GM21390 (cell line): ENCODE results near the gene NIN.

ENCODE experiments used
- ATAC-seq: cut with Tn5 transposase; IDR thresholded peaks from one replicate; pipeline ENCODE4 v1.9.1; 2021; ENCODE audit not compliant: unreplicated experiment

NIN gene

DNA sequence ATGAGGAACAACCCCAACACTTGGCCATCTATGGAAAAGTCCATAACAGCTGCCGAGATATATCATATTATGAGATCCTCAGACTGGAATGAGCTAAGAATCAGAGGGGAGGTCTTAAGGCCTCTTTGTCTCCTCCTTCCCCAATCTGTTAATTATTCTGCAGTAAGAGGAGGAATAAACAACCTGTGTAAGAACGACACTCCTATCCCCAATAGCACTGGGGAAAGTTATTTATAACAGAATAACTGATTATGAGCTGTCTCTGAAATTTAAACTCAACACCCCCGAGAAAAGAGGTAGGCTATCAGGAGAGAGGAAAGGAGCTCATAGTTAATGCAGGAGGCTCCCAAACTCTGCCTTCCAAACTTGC is 68.0 kb downstream of the NIN start:
- no peak for ATAC-seq

DNA sequence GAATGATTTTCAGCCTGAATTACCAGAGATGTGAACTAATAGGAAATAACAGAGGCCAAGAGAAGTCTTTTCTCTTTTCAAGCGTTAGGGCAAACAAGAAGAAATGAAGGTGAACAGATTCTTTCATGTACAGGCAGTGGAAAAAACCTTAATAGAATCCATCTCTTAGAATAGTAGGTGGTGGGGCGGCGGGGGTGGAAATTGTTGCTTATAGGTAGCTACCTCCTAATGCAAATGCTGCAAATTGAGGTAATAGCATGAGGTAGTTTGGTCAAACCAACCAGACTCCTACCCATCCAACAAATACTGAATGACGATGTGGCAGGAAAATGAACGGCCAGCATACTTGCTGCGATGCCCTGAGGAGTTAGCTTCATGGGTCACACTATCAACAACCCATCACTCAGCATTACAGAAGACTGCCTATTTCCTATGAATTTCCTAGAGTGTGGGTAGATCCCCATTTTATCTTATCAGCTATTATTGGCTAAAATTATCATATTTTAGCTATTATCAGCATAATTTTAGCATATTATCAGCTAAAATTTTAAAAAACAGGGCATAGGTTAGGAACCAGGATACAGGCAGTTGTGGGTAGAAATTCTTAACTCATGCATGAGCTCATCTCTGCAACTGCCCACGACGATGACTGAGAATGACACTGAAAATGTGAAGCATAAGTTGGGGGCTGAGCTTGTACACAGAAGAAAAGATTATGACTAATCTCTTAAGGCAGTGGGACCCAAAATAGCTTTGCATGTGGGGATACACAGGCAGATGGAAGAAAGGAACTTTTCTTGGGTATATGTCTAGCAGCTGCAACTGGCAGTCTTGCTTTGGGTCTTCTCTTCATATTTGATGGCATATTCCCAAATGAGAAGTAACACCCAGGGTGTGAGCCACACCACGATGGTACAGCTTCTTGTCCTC is 68.7 kb downstream of the NIN start:
- ATAC-seq, result peak; percentile 86

- no peak for ATAC-seq
Observed at GRCh38 chr14:50759800-50760543, 71.0 kb downstream of the NIN start.

- ATAC-seq, result no peak
Observed at GRCh38 chr14:50758945-50759344, 72.0 kb downstream of the NIN start.

- ATAC-seq, result no peak
Observed at GRCh38 chr14:50758305-50758704, 72.7 kb downstream of the NIN start.

DNA sequence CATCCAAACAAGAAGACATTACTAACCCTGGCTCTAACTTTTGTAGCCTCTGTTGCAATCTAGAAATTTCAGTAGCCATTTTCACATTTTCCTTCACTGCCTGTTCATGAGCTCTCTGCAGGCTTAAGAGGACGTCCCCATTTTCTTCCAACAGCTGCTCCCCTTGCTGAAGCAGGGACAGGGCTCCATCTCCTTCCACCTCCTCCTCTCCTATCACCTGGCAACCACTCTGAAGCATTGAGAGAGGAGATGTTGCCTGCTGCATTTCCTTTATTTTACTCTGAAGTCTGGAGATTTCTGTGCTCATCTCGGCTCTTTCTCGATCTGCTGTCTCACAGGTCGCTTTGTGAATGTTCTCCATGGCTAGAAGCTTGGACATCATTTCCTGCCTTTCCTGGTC is 73.3 kb downstream of the NIN start:
- ATAC-seq, result no peak

DNA sequence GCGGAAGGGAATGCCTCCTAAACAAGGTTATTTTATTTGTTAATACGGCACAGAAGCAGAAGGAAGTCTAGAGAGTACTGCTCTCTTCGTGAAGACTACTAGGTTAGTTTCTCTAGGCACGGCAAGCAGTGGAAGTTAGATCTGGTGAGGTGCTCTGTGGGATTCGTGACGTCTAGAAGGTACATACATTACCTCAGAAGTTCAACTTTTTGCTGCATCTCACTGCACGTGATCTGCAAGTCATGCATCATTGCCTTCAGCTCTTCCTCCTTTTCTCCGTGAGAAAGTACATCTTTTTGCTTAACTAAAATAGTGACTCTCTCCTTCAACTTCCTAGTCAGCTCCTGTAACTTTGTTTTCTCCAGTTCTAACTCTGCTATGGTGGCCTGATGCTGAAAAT is 74.7 kb downstream of the NIN start:
- ATAC-seq, result no peak

DNA sequence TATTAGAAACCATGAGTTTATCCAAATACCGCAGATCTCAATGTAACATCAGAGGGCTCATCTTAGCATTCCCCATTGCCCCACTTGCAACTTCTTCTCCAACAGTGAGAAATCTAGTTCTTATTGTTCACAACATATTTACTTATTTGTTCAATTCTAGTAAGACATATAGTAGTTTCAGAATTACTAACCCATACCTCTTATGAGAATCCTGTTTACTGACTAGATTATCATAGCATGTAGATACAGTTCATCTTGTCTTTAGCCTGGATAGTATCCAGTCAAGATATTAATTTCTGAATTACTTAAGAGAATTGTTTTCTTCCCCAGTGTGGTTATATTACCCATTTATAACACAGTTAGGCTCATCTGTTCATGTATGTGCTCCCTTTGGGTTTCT is 80.6 kb downstream of the NIN start:
- no peak for ATAC-seq

DNA sequence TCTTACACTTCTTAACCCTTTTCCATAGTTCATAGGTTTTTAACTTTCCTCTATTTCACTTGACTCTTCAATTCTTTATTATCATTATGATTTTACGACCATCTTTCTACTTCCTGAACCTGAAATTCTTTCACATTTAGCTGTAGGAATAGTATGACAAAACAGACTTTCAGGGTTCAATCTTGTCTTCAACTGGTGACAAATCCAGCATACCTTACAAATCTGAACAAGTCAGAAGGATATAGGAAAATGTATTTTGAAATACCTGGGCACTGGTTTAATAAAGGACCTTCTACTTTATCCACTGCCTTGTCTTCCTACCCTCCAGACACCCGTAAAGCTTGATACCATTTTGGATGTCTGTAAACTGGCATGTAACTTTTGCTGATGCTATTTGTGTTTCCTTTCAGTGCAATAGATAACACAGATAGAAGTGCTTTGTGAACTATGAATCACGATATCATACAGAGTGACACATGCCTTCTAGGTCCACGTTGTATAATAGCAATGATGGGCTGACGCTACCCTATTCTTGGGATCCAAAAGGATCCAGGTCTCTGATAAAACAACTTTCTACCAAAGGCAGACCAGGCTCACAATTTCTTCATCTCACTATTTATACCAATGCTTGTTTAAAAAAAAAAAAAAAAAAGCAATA is 85.4 kb downstream of the NIN start:
- ATAC-seq, result no peak

DNA sequence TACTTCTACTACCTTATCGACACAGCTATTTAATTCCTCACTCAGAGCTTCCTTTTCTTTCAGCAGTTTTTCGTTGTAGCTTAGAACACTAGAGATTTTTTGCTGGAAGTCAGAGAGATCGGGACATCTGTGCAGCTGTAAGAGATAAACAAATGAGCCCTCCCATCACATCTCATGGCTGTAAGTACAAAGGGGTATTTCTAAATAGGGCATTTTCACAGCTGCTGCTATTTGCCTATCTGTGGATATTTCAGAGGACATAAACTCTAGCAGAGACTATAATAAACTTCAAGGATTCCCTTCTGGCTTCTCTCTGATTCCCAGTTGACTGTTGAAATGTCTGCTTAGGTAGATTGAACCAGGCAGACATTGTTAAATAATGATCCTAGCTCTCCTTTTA is 86.7 kb downstream of the NIN start:
- ATAC-seq, result no peak

- no peak for ATAC-seq
Observed at GRCh38 chr14:50741567-50741966, 89.4 kb downstream of the NIN start.

DNA sequence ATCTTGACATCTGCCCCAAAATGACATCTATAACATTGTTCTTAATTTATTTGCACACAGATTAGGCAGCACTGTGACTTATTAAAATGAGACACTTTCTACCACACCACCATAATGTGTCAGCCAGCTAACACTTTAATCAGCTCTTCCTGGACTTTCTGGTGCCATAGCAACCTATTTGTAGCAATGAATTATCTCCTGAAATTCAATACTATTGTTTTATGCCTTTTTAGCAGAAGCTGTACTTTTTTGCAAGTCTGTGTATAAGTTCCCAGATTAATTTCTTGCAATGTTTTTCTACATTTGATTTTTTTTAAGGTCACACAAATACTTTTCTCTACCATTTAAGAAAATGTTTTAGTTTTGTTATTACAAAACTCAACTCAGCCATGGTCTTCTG is 90.1 kb downstream of the NIN start:
- ATAC-seq, result no peak

GRCh38 chr14:50739186-50739585 is 91.8 kb downstream of the NIN start:
- ATAC-seq, result no peak

- ATAC-seq, result peak; percentile 95
Observed at GRCh38 chr14:50736932-50737419, 94.0 kb downstream of the NIN start.

GRCh38 chr14:50734950-50735695 is 95.8 kb downstream of the NIN start:
- ATAC-seq, result no peak

DNA sequence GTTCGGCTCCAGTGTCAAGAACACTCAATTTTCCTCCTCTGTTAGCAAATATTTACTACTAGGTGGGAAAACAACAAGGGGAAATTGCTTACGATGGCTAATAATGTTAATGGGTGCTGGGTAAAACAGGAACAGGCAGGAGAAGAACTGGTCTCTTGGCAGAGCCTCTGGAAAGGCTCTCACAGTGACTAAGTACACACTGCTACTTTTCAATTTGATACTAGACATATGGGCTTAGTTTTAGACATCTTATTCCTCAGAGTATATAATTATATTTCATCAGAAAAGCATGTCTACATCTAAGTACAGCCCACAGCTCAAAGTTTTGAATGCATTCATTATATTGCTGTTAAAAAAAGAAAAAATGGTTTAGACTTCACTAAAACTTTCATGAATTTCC is 97.5 kb downstream of the NIN start:
- ATAC-seq, result no peak

- ATAC-seq, result no peak
Observed at GRCh38 chr14:50728836-50729235, 102.1 kb downstream of the NIN start.

DNA sequence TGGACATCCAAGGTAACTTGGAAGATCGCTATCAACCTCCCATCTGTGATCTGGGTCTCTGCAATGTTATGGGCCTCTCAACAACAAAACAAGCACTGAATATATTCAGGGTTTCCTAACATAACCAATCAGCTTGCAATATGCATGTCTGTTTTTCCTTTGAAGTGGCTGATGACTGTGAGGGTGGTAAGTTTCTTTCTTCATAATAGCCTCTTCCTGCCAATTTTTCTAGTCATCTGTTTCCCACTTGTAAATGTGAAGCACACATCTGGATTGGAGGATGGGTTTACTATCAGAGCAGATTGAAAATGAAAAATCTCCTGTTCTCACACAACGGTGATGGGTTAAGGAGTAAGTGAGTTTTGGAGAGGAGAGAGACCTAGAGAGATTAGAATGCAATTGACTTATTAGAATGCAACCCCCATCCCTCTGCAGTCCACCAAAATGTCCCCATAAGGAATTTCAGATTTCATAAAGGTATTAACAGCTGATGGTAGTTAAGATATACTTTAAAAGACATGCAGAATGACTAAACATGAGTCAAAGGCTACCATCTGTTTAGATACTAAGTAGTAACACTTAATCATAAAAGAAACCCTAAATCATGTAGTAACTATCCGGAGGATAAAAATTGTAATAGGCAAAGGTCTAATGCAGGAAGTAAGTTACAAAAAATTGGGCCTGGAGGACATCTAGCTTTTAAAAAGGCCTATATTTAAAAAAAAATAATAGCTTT is 104.4 kb downstream of the NIN start:
- ATAC-seq, result no peak

GRCh38 chr14:50725761-50726160 is 105.2 kb downstream of the NIN start:
- ATAC-seq, result no peak
